ENCODE measurements around the gene XYLT2. TPM values are rescaled to one million over a fixed set of nuclear protein-coding genes. Genes with fewer than 3 reads are reported as not detected.

The XYLT2 gene
- total and polyA plus RNA-seq, 2 of the 8 experiments (the other 6 are each of a cell fraction or from before 2014, with no cell fraction given): 28.0 to 29.9 TPM

GRCh38 chr17:50323060-50323459 lies 22.9 kb upstream of the XYLT2 start (continued):
- TF ChIP-seq CHD7 (IDR thresholded peaks at IDR 0.05; ENCODE audit: insufficient replicate concordance, low read length) (no peak), POLR2A (IDR thresholded peaks at IDR 0.05; ENCODE audit: control extremely low read depth in 1 of 2, low read depth in 2 of 2, low read length in 2 of 2) (no peak), JUND (IDR thresholded peaks at IDR 0.05; ENCODE audit: low read length) (no peak), RNF2 (IDR thresholded peaks at IDR 0.05; ENCODE audit: borderline replicate concordance, low read depth, low read length, missing control alignments, poor library complexity, severe bottlenecking) (no peak), YY1 (IDR thresholded peaks at IDR 0.05; ENCODE audit: low read depth, low read length) (no peak), POU5F1 (IDR thresholded peaks at IDR 0.05; ENCODE audit: low read depth, low read length) (no peak)
